Measurements from ENCODE around the gene GTF2A1L.

DNA sequence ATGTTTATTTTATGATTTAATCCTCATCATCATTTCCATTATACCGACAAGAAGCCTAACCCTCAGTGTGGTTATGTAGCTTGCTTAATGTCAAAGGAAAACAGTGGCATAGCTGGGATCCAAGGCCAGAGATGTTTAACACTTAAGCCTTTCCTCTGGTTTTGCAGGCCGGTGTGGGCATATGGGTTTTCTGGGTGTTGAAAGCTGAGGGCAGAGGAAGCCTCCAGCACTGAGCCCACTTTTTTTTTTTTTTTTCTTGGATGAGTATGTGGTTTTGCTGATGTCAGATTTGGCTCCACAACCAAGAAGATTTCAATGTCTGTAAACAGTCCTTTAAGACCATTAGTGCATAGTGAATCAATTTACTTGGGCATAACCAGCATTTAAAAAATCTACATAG, 96.6 kb downstream of the GTF2A1L start:
- TF ChIP-seq CTCF (IDR thresholded peaks at IDR 0.05): no peak
- no peak for TF ChIP-seq POLR2A (IDR thresholded peaks at IDR 0.05)

Data from uterus (tissue), 2 donors.